ENCODE data around the gene ARID1B.

DNA sequence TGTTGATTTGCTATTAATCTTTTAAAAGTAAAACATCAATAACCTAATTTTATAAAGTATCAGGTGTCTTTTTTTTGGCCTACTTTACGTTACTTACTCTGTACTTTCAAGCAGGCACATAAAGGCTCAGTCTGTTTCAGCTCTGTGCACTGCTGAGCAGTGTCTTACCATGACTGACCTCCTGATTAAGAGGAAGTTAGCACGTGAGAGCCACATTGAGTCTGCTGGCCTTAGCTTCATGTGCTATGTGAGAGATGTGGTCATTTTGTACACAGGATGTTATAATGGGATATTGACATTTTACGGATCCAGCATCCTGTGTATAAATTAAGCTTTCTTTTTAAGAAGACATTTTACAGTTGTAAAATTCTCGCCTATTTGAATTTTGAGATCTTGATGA is 31.9 kb downstream of the ARID1B start:
- TF ChIP-seq POLR2AphosphoS5 (IDR thresholded peaks at IDR 0.05; ENCODE audit: low read depth, low read length) (no peak), BHLHE40 (IDR thresholded peaks at IDR 0.05; ENCODE audit: low read length) (no peak), ZNF616 (CRISPR knock-in tag; IDR thresholded peaks at IDR 0.05; ENCODE audit: low read depth) (no peak), FOXJ3 (CRISPR knock-in tag; IDR thresholded peaks at IDR 0.05; ENCODE audit: borderline replicate concordance) (no peak), ZFP82 (CRISPR knock-in tag; IDR thresholded peaks at IDR 0.05; ENCODE audit: borderline replicate concordance) (no peak), RBFOX2 (IDR thresholded peaks at IDR 0.05; ENCODE audit: low read depth, low read length) (no peak), TP53 (CRISPR knock-in tag; conservative IDR thresholded peaks at IDR 0.05) (no peak), HMGA1 (CRISPR knock-in tag; conservative IDR thresholded peaks at IDR 0.05) (no peak), RAD21 (CRISPR knock-in tag; IDR thresholded peaks at IDR 0.05) (no peak), NFE2L1 (CRISPR knock-in tag; IDR thresholded peaks at IDR 0.05; ENCODE audit: borderline replicate concordance) (no peak)
- TF ChIP-seq, protein P1, sequence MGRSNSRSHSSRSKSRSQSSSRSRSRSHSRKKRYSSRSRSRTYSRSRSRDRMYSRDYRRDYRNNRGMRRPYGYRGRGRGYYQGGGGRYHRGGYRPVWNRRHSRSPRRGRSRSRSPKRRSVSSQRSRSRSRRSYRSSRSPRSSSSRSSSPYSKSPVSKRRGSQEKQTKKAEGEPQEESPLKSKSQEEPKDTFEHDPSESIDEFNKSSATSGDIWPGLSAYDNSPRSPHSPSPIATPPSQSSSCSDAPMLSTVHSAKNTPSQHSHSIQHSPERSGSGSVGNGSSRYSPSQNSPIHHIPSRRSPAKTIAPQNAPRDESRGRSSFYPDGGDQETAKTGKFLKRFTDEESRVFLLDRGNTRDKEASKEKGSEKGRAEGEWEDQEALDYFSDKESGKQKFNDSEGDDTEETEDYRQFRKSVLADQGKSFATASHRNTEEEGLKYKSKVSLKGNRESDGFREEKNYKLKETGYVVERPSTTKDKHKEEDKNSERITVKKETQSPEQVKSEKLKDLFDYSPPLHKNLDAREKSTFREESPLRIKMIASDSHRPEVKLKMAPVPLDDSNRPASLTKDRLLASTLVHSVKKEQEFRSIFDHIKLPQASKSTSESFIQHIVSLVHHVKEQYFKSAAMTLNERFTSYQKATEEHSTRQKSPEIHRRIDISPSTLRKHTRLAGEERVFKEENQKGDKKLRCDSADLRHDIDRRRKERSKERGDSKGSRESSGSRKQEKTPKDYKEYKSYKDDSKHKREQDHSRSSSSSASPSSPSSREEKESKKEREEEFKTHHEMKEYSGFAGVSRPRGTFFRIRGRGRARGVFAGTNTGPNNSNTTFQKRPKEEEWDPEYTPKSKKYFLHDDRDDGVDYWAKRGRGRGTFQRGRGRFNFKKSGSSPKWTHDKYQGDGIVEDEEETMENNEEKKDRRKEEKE (IDR thresholded peaks at IDR 0.05) = no peak
- TF ChIP-seq, protein P2, sequence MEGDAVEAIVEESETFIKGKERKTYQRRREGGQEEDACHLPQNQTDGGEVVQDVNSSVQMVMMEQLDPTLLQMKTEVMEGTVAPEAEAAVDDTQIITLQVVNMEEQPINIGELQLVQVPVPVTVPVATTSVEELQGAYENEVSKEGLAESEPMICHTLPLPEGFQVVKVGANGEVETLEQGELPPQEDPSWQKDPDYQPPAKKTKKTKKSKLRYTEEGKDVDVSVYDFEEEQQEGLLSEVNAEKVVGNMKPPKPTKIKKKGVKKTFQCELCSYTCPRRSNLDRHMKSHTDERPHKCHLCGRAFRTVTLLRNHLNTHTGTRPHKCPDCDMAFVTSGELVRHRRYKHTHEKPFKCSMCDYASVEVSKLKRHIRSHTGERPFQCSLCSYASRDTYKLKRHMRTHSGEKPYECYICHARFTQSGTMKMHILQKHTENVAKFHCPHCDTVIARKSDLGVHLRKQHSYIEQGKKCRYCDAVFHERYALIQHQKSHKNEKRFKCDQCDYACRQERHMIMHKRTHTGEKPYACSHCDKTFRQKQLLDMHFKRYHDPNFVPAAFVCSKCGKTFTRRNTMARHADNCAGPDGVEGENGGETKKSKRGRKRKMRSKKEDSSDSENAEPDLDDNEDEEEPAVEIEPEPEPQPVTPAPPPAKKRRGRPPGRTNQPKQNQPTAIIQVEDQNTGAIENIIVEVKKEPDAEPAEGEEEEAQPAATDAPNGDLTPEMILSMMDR (CRISPR knock-in tag; IDR thresholded peaks at IDR 0.05) = no peak
